ENCODE measurements around the gene PPDPF.

GRCh38 chr20:63543733-63544132 lies 23.2 kb downstream of the PPDPF start:
- TF ChIP-seq CTCF (conservative IDR thresholded peaks at IDR 0.05; ENCODE audit: low read length) (no peak), EZH2phosphoT487 (IDR thresholded peaks at IDR 0.05; ENCODE audit: borderline replicate concordance, low read depth, low read length) (no peak)

All from OCI-LY7 (cell line).